Measurements from ENCODE around the gene THEM5. TPM values are rescaled to one million over a fixed set of nuclear protein-coding genes. Genes with fewer than 3 reads are reported as not detected.

Gene THEM5
- total RNA-seq, 2 experiments from 2014 or later = not detected

DNA sequence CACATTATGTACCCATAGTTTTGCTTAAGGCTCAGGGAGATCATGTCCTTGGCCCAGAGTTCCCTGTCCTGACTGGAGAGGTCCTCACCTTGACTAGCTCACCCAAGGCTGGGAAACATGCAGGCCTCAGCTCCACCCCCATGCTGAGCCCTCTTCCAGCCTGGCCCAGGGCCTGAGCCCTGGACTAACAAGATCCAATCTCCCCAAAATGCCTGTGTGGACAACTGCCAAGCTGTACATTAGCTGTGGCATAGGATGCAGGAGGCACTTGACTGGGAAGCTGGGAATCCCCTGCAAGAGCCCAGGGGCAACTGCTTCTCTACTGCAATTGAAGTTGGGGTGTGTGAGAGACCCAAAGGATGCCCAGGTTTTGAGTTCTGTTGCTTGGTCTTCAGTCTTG lies 50.3 kb downstream of the THEM5 start:
- CTCF ChIA-PET = no interaction called here
- H3K27ac Mint-ChIP-seq = no peak overlapping the region
- H3K36me3 Mint-ChIP-seq (ENCODE audit: low read depth) = no peaks in the 10 kb centered on the region
- H3K9me3 Mint-ChIP-seq = no peaks in the 10 kb centered on the region
- POLR2A ChIA-PET = interaction anchor here (1.1 to 2.1 kb wide), 4 partner anchors 10 to 19 kb away, joined by 4 to 7 read pairs (median 5); no protein-coding TSS in a partner anchor
- H3K4me1 Mint-ChIP-seq = peaks cover 15% of the 10 kb centered on the region
- DNase-seq = no peak
- H3K4me3 Mint-ChIP-seq = no peak overlapping the region
- peaks cover 13% of the 10 kb centered on the region for H3K27me3 Mint-ChIP-seq

DNA sequence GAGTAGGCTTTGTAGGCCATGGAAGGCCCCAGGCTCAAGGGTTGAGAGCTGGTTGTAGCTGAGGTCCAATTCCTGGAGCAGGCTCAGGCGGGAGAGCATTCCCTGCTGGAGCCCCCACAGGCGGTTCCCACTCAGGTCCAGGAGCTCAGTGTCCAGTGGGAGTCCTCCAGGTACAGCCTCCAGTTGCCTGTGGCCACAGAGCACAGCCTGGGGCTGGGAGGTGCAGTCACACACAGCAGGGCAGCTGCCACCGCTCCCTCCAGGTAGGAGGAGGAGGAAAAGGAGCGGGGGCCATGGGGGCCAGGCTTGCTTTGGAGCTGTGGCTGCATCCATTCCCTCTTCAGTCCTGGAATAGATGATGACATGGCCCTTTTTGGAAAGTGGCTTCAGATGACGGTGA lies 51.1 kb downstream of the THEM5 start:
- Mint-ChIP-seq H3K4me3 (no peak overlapping the region), H3K36me3 (ENCODE audit: low read depth) (no peaks in the 10 kb centered on the region), H3K27ac (no peak overlapping the region), H3K27me3 (peaks cover 13% of the 10 kb centered on the region), H3K9me3 (no peaks in the 10 kb centered on the region), H3K4me1 (peaks cover 13% of the 10 kb centered on the region)
- CTCF ChIA-PET = no interaction called here
- POLR2A ChIA-PET = interaction anchor here (1.0 to 2.1 kb wide), 4 partner anchors 9 to 20 kb away, joined by 3 to 7 read pairs (median 5); no protein-coding TSS in a partner anchor
- no peak for DNase-seq

DNA sequence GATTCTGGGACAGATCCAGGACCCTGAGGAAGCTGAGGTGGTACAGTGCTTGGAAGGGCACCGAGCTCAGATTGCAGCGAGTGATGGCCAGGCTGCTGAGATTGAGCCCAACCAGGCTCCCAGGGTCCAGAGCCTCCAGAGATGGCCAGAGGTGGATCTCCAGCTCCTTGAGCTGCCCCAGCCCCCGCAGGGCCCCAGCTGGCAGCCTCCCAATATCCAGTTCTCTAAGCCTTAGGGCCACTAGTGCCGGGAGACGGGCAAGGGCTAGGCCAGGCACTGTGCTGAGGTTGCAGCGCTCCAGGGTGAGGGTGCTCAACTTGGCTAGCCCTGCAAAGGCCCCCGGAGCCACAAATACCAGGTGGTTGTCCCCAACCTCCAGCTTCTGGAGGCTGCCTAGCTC lies 51.7 kb downstream of the THEM5 start:
- CTCF ChIA-PET = no interaction called here
- peaks cover under 1% of the 10 kb centered on the region for H3K36me3 Mint-ChIP-seq (ENCODE audit: low read depth)
- H3K4me3 Mint-ChIP-seq = no peak overlapping the region
- no peak for DNase-seq
- H3K9me3 Mint-ChIP-seq = no peaks in the 10 kb centered on the region
- no peak overlapping the region for H3K27ac Mint-ChIP-seq
- H3K27me3 Mint-ChIP-seq = peaks cover 13% of the 10 kb centered on the region
- POLR2A ChIA-PET = interaction anchor here (0.5 to 2.1 kb wide), 4 partner anchors 9 to 125 kb away, joined by 3 to 7 read pairs (median 4); no protein-coding TSS in a partner anchor
- peaks cover 13% of the 10 kb centered on the region for H3K4me1 Mint-ChIP-seq

DNA sequence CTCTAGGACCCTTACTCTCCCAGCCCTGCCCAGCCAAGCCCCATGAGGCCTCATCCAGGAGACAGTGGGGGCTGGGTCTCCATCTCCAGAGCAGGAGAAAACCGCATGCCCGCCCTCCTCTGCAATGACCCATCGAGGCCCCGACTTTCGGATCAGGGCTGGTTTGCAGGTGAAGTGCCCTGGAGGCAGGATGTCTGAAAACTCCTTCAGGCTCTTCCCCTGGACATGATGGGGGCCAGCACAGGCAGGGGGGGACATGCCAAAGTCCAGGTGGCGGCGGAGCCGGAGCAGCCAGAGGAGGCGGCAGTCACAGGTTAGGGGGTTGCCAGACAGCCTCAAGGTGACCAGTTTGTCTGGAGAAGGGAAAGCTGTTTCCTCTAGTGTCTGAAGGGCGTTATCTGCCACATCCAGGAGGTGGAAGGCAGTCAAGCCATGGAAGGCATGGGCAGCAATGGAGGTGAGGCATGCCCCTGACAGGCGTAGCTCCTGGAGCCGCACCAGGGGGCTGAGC lies 52.1 kb downstream of the THEM5 start:
- no peak overlapping the region for H3K27ac Mint-ChIP-seq
- H3K9me3 Mint-ChIP-seq = no peaks in the 10 kb centered on the region
- peaks cover 16% of the 10 kb centered on the region for H3K4me1 Mint-ChIP-seq
- CTCF ChIA-PET = interaction anchor here (1.3 kb wide), 1 partner anchor 27 kb away, joined by 4 read pairs; no protein-coding TSS in a partner anchor
- no peak for DNase-seq
- peaks cover 4% of the 10 kb centered on the region for H3K36me3 Mint-ChIP-seq (ENCODE audit: low read depth)
- peaks cover 12% of the 10 kb centered on the region for H3K27me3 Mint-ChIP-seq
- POLR2A ChIA-PET = interaction anchor here (0.5 to 1.4 kb wide), 3 partner anchors 35 to 125 kb away, joined by 3 read pairs; partner anchors contain the start of gene C2CD4D
- H3K4me3 Mint-ChIP-seq = no peak overlapping the region

DNA sequence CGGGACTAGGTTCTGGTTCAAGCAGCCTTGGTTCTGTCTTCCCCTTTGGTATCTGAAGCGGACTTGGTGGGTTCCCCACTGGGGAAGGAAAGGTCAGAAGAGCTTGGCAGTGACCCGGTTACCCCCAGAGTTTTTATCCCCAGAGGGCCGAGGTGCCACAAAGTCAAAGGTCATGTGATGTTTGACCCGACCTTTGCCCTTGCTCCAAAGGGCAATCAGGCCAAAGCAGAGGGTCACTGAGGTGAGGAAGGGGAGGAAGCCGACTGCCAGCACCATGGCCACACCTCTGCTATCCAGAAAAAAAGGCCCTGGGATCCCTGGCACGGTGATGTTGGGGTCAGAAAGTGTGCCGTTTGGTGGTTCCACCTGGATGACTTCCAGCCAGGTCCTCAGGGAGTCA lies 52.7 kb downstream of the THEM5 start:
- CTCF ChIA-PET = interaction anchor here (1.3 kb wide), 1 partner anchor 27 kb away, joined by 4 read pairs; no protein-coding TSS in a partner anchor
- Mint-ChIP-seq H3K9me3 (no peaks in the 10 kb centered on the region), H3K27me3 (peaks cover 10% of the 10 kb centered on the region), H3K4me1 (peaks cover 16% of the 10 kb centered on the region), H3K4me3 (no peak overlapping the region), H3K36me3 (ENCODE audit: low read depth) (peaks cover 4% of the 10 kb centered on the region), H3K27ac (no peak overlapping the region)
- DNase-seq = no peak
- POLR2A ChIA-PET = interaction anchor here (1.1 to 1.4 kb wide), 3 partner anchors 20 to 39 kb away, joined by 3 read pairs; partner anchors contain the start of gene C2CD4D

DNA sequence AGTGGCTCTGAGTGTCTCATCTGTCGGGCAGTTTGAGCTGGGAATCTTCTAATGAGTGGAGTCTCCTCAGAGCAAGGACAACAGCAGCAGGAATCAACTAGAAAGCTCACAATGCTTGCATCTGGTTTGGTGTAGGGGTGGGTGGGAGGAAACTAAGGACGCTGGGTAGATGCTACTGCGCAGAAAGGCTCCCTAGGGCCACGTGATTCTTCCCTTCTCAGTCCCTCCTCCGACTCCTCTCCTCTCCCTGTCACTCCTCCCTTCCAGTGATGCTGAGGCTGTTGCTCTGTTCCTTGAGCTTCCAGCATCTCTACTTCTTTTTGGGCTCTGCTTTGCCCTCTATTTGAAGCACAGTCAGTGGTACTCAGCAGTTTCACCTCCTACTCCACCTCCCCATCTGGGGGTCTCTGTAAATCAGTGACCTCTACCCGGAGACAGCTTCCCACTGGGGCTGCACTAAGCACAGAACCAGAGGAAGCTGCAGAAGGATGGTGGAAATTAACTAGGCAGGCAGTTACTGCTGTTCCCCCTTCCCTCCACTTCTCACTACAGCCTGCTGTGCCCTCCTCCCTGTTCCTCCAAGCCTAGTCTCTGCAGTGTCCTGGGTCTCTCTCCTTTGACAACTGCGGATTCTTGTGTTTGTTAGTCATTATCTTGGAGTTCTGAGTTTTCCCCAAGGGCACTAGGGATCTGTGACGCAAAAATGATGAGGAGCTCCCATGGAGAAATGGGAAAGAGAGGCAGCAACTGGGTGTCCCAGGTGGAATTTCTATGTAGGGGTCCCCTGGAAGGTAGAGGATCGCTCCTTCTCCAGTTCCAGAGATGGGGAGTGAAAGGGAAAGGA lies 54.1 kb downstream of the THEM5 start:
- Mint-ChIP-seq H3K27me3 (peaks cover 10% of the 10 kb centered on the region), H3K27ac (no peak overlapping the region), H3K4me1 (peaks cover 16% of the 10 kb centered on the region), H3K4me3 (no peak overlapping the region), H3K9me3 (no peaks in the 10 kb centered on the region), H3K36me3 (ENCODE audit: low read depth) (peaks cover 4% of the 10 kb centered on the region)
- POLR2A ChIA-PET = interaction anchor here (1.0 to 2.1 kb wide), 5 partner anchors 9 to 40 kb away, joined by 3 to 9 read pairs (median 4); partner anchors contain the start of genes C2CD4D, MRPL9 and TDRKH
- CTCF ChIA-PET = interaction anchor here (0.9 to 2.4 kb wide), 2 partner anchors 11 to 35 kb away, joined by 3 to 8 read pairs; no protein-coding TSS in a partner anchor
- no peak for DNase-seq

DNA sequence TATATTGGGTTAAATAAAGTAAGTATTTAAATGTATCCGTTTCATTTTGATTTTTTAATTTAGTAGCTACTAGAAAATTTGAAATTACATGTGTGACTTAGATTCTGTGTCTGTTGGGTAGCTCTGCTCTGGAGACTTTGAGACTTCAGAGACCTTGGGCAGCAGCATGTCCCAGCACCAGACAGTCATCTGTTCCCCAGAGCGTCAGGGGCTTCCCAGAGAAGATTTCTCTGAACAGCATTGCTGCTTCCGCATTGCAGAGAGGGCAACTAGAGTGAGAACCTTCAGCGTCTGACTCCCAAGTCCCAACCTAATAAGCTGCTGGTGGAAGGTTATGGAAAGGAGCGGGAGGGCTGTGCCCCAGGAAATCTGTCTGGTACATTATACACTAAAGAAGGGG lies 54.9 kb downstream of the THEM5 start:
- ChIA-PET POLR2A (interaction anchor here (1.1 to 2.1 kb wide), 2 partner anchors 12 to 36 kb away, joined by 4 to 9 read pairs; partner anchors contain the start of gene MRPL9), CTCF (interaction anchor here (0.9 to 2.4 kb wide), 2 partner anchors 10 to 36 kb away, joined by 3 to 8 read pairs; no protein-coding TSS in a partner anchor)
- Mint-ChIP-seq H3K27ac (no peak overlapping the region), H3K27me3 (peaks cover 10% of the 10 kb centered on the region), H3K9me3 (no peaks in the 10 kb centered on the region), H3K36me3 (ENCODE audit: low read depth) (peaks cover 4% of the 10 kb centered on the region), H3K4me3 (no peak overlapping the region), H3K4me1 (peaks cover 16% of the 10 kb centered on the region)
- no peak for DNase-seq

Other genes starting within 250 kb of the THEM5 start
- 10 to 100 TPM; 28.9 to 29.6 TPM for gene SNX27, start 241.7 kb downstream of the THEM5 start, total RNA-seq
- not detected for gene CELF3, start 136.9 kb downstream of the THEM5 start, total RNA-seq
- not detected for gene RIIAD1, start 132.2 kb downstream of the THEM5 start, total RNA-seq
- 10 to 100 TPM; 97.9 to 98.9 TPM for gene MRPL9, start 90.2 kb downstream of the THEM5 start, total RNA-seq
- gene TDRKH, start 63.2 kb downstream of the THEM5 start, total RNA-seq = 10 to 100 TPM; 27.1 to 30.9 TPM
- 1 to 10 TPM; 1.2 to 1.3 TPM for gene LINGO4, start 48.3 kb downstream of the THEM5 start, total RNA-seq
- gene RORC, start 21.9 kb downstream of the THEM5 start, total RNA-seq = 10 to 100 TPM; 25.4 to 25.8 TPM
- gene C2CD4D, start 13.9 kb downstream of the THEM5 start, total RNA-seq = 1 to 10 TPM; 3.0 to 3.7 TPM
- gene THEM4, start 55.8 kb upstream of the THEM5 start, total RNA-seq = 10 to 100 TPM; 26.3 to 28.6 TPM
- gene S100A10, start 140.1 kb upstream of the THEM5 start, total RNA-seq = 100 to 1,000 TPM; 631 to 641 TPM
- gene S100A11, start 183.3 kb upstream of the THEM5 start, total RNA-seq = 100 to 1,000 TPM; 504 to 539 TPM
- gene TCHHL1, start 235.4 kb upstream of the THEM5 start, total RNA-seq = not detected